ENCODE measurements around the gene NUP188. TPM values are rescaled to one million over a fixed set of nuclear protein-coding genes. Genes with fewer than 3 reads are reported as not detected.

NUP188 gene, protein sequence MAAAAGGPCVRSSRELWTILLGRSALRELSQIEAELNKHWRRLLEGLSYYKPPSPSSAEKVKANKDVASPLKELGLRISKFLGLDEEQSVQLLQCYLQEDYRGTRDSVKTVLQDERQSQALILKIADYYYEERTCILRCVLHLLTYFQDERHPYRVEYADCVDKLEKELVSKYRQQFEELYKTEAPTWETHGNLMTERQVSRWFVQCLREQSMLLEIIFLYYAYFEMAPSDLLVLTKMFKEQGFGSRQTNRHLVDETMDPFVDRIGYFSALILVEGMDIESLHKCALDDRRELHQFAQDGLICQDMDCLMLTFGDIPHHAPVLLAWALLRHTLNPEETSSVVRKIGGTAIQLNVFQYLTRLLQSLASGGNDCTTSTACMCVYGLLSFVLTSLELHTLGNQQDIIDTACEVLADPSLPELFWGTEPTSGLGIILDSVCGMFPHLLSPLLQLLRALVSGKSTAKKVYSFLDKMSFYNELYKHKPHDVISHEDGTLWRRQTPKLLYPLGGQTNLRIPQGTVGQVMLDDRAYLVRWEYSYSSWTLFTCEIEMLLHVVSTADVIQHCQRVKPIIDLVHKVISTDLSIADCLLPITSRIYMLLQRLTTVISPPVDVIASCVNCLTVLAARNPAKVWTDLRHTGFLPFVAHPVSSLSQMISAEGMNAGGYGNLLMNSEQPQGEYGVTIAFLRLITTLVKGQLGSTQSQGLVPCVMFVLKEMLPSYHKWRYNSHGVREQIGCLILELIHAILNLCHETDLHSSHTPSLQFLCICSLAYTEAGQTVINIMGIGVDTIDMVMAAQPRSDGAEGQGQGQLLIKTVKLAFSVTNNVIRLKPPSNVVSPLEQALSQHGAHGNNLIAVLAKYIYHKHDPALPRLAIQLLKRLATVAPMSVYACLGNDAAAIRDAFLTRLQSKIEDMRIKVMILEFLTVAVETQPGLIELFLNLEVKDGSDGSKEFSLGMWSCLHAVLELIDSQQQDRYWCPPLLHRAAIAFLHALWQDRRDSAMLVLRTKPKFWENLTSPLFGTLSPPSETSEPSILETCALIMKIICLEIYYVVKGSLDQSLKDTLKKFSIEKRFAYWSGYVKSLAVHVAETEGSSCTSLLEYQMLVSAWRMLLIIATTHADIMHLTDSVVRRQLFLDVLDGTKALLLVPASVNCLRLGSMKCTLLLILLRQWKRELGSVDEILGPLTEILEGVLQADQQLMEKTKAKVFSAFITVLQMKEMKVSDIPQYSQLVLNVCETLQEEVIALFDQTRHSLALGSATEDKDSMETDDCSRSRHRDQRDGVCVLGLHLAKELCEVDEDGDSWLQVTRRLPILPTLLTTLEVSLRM (N-terminal part only)
- 100 to 1,000 TPM; 136 to 139 TPM for total RNA-seq

DNA sequence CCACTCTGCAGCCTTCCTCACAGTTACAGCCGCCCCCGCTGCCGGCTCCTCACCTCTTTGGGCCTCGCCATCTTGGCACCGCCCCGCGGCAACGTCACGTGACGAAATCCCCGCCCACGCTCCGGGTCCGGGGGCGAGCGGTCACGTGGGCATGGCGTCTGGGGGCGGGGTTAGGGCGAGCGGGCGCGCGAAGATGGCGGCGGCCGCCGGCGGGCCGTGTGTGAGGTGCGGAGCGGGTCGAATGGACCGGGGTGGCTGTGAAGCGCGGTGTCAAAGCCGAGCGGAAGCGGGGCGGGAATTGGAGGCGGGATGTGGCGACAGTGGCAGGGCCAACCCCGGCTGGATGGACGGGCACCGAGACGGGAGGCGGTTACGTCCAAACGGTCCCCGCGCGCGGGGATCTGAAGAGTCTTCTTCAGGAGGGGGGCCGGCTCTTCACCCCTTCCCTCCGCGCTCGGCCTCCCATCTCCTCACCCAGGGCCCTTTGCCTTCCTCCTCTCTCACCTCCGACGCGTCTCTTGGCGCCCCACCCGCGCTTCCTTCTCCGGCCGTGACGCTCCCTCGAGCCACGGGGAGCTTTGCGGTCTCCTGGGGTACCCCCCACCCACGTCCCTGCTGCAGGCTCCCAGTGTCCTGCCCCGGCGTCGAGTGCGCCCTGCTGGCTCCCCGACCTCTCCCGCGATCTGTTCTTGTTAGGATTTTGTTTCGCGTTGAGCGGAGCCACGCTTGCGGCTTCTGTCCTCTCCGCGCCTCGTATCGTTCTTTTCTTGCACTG, at the start of gene NUP188, which contains the start of gene DOLK:
TSS of gene NUP188 (plus strand) at position 173 of the 775 bp plus-strand sequence. CDS start at position 194, 21 bp downstream.
TSS of gene DOLK (minus strand) at position 77 of the 775 bp plus-strand sequence. CDS start 300 bp downstream, outside the sequence.
- ChIA-PET POLR2A (interaction anchor here (0.5 to 1.6 kb wide), 3 partner anchors 57 to 129 kb away, joined by 3 to 5 read pairs (median 3); partner anchors contain the start of genes ENDOG and SPOUT1), CTCF (interaction anchor here (0.5 to 1.6 kb wide), 2 partner anchors 79 to 223 kb away, joined by 3 to 4 read pairs; partner anchors contain the start of gene ZDHHC12)

DNA sequence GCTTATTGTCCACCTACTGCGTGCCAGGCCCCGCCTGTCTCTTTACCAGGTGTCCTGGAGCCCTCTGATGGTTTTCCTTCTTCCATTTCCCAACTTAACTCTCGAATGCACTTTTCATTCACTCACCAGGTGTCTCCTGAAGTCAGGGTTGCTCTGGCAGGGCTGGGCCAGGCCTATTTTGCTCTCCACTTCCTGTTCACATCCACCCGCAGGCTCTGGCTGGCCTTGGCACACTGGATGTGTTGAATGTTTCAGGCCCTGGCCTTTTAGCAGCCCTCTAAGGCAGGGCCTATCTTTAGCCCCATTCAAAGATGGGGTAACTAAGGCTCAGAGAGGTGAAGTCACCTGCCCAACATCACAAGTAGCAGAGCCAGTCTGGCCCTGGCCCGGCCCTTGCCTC, 49.1 kb upstream of the NUP188 start:
- POLR2A ChIA-PET: no interaction called here

DNA sequence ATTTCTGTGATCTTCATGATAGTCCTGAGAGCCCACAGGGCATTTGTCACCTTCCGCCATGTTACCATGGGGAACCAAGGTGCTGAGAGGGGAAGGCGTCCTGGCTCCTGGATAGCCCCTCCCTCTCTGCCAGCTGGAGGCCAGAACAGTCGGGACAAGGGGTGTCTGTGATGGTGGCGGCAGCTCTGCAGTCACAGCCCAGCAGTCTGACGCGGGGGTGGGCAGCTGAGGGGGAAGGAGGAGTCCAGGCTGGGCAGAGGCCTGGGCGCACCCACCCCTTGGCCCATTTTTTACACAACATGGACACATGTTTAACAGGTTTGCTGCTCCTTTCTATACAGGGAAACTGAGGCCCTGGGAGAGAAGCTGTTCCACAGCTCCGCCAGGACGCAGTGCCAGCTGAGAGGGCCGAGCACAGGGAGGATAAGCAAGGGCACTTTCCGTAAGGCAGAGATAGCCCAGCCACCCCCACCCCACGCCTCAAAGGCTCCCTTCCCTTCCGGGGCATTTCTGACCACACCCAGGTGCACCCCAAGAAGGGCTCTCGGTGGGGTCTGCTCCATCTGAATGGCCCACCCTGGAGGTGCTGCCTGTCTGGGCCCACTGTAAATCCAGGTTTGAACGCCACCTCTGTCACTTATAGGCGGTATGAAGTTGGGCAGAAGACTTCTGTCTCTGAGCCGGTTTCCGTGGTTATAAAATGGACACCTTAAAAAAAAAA, 48.5 kb upstream of the NUP188 start:
- CTCF ChIA-PET: no interaction called here
- POLR2A ChIA-PET: no interaction called here

More for the DNA sequence above, 49.1 kb upstream of the NUP188 start:
- CTCF ChIA-PET: no interaction called here

DNA sequence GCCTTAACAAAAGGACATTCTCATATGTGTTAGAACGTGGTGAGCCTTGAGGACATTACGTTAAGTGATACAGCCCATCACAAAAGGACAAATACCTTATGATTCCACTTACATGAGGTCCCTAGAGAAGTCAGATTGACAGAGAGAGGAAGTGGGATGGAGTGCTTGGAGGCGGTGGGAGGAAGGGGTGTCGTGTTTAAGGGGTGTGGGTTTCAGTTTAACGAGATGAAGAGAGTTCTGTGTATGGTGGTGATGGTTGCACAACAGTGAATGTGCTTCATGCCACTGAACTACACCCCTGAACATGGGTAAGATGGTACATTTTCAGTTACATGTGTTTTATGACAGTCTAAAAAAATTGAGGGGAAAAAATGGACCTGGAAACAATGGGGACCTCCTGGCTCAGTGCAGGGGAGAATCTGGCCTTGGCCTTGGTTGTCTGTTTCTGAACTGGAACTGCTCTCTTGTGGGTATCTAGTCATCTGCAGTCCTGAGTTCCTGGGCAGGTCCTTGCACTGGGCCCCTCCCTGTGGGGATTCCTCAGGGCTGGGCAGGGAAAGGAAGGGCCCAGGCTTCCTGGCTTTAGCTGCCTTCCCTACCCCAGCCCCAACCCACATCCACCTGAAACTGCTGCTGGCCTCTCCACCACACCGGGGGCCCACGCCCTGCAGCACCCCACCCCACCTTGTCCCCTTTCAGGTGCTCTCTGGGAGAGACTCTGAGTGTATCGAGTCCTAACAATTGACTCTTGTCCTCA, 47.8 kb upstream of the NUP188 start:
- CTCF ChIA-PET: interaction anchor here (1.2 kb wide), 1 partner anchor 15 kb away, joined by 3 read pairs; no protein-coding TSS in a partner anchor
- POLR2A ChIA-PET: no interaction called here

DNA sequence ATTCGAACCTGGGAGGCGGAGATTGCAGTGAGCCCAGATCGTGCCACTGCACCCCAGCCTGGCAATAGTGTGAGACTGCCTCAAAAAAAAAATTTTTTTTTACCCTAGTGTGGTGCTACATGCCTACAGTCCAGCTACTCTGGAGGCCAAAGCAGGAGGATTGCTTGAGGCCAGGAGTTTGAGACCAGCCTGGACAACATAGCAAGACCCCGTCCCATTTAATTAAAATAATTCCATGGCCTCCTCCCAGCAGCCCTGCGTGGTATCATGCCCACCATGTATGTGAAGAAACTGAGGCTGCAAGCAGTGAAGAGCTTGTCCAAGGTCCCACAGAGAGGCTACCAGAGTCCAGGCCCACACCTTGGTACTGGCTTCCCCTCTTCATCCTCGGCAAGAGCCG, 46.1 kb upstream of the NUP188 start:
- CTCF ChIA-PET: interaction anchor here (0.7 to 1.2 kb wide), 2 partner anchors 17 to 22 kb away, joined by 3 read pairs; no protein-coding TSS in a partner anchor

DNA sequence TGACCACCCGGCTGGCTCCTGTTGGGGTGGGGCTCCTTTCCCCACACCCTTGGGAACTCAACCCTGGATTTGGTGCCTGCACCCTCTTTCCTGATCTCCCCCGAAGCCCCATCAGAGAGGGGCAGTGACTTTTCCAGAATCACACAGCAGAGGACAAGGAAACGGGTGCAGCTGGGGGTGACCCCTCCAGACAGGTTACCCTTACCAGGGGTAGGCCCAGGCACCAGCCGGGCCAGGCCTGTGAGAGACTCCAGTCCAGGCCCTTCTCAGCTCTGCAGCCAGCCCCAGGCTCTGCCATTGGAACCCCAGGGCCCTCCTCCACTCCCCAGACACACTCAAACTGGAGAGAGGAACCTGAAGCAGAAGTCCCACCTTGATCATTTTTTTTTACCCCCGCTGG, 45.7 kb upstream of the NUP188 start:
- ChIA-PET POLR2A (interaction anchor here (0.6 kb wide), 1 partner anchor 339 kb away, joined by 7 read pairs; no protein-coding TSS in a partner anchor), CTCF (interaction anchor here (0.7 kb wide), 1 partner anchor 22 kb away, joined by 3 read pairs; no protein-coding TSS in a partner anchor)

More for the DNA sequence above, 46.1 kb upstream of the NUP188 start:
- POLR2A ChIA-PET: no interaction called here

DNA sequence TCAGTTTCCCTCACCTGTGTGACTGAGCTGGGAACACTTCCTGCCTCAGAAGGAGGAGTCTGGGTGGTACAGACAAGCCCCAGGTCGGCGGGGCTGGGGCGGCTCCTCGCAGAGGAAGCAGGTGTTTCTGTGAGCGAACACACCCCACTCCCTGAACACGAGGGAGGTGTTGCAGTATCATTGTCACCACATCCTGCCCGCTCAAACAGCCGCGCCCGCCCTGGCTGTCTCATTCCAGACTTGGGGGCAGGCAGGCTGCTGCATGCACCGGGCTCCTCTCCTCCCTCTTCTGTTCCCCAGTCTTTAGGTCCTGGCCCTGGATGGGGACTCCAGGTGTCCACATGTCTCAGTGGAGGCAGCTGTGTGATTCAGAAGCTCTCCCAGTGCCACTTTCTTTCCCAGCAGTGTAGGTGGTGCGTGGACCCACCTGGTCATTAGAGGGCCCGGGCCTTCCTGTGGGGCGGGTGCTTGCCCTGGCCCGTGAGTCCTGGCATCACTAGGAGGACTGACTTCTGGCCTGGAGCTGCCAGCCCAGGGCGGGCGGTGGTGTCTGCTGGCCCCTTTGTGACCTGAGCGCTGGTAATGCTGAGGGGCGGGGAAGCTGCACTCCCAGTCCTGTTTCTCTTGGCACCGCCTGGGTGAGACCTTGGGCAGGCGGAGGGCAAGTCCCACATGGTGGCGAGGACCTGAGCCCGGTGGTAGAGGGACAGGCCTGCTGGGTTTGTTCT, 45.0 kb upstream of the NUP188 start:
- POLR2A ChIA-PET: interaction anchor here (0.5 to 0.6 kb wide), 2 partner anchors 23 to 339 kb away, joined by 3 to 7 read pairs; no protein-coding TSS in a partner anchor
- CTCF ChIA-PET: no interaction called here

DNA sequence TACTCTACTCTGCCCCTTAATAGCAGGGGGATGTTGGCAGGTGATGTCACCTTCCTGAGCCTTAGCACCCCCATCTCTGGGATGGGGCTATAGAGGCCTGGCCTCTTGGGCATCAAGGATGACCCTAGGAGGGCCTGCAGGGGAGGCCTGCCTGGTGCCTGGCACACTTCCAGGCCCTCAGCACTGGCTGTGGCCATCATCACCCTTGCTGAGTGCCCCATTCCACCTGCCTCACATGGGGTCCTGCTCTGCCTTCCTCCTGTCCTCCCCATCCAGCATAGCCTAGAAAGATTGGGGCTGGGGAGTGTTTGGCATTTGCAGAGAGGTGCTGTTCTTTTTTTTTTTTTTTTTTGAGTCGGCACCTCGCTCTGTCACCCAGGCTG, 44.4 kb upstream of the NUP188 start:
- POLR2A ChIA-PET: no interaction called here
- CTCF ChIA-PET: no interaction called here

DNA sequence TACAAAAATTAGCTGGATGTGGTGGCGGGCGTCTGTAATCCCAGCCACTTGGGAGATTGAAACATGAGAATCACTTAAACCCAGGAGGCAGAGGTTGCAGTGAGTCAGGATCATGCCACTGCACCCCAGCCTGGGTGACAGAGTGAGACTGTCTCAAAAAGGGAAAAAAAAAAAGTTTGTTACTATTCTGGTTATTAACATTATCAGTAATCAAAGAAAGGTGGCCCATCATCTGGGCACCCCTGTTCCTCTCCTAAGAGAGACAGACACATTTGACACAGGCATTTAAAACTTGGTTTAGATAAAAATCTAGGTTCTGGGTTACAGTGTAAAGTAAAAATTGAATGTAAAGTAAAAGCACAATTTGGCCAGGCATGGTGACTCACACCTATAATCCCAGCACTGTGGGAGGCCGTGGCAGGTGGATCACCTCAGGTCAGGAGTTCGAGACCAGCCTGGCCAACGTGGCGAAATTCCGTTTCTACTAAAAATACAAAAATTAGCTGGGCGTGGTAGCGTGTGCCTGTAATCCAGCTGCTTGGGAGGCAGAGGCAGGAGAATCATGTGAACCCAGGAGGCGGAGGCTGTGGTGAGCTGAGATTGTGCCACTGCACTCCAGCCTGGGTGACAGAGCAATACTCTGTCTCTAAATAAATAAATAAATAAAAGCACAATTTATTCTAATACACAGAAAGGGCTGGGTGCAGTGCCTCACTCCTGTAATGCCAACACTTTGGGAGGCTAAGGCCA, 43.5 kb upstream of the NUP188 start:
- POLR2A ChIA-PET: no interaction called here
- CTCF ChIA-PET: no interaction called here

DNA sequence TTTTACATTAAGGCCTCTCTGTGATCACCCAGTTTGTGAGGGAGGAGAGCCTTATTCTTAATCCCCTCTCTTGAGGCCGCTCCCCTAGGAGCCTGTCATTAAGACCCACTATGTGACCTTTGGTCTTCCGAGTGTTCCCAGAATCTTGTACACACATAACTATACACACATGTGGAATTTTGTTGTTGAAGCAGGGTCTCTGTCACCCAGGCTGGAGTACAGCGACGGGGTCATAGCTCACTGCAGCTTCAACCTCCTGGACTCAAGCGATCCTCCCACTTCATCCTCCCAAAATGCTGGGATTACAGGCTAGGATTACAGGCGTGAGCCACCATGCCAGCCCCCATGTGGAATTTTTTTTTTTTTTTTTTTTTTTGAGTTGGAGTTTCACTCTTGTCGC, 41.5 kb upstream of the NUP188 start:
- POLR2A ChIA-PET: no interaction called here

DNA sequence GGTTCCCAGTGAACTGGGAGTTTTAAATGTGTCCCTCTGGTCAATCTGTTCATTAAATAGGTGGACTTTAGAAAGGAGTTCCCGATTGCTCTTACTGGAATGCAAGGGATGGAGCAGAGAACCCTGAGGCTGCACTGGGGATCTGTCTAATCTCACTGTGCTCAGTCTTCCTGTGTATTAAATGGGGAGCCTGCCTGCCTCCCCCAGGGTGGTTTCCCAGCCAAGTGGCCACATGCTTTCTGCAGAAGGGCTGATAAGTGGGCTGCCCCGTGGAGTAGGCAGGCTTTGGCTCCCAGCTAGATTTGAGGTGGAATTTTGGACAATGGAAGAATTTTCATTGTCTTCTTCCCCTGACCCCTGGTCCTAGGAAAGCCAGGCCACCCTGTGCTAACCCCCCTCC, 40.8 kb upstream of the NUP188 start:
- POLR2A ChIA-PET: no interaction called here

More for the DNA sequence above, 41.5 kb upstream of the NUP188 start:
- CTCF ChIA-PET: interaction anchor here (1.0 kb wide), 1 partner anchor 23 kb away, joined by 3 read pairs; no protein-coding TSS in a partner anchor

DNA sequence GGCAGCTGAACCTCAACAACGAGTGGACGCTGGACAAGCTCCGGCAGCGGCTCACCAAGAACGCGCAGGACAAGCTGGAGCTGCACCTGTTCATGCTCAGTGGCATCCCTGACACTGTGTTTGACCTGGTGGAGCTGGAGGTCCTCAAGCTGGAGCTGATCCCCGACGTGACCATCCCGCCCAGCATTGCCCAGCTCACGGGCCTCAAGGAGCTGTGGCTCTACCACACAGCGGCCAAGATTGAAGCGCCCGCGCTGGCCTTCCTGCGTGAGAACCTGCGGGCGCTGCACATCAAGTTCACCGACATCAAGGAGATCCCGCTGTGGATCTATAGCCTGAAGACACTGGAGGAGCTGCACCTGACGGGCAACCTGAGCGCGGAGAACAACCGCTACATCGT, 39.1 kb upstream of the NUP188 start:
- CTCF ChIA-PET: interaction anchor here (1.0 to 1.8 kb wide), 2 partner anchors 19 kb away, joined by 4 to 6 read pairs; no protein-coding TSS in a partner anchor
- POLR2A ChIA-PET: interaction anchor here (0.6 kb wide), 1 partner anchor 242 kb away, joined by 4 read pairs; no protein-coding TSS in a partner anchor

More for the DNA sequence above, 40.8 kb upstream of the NUP188 start:
- CTCF ChIA-PET: interaction anchor here (0.6 kb wide), 1 partner anchor 188 kb away, joined by 5 read pairs; no protein-coding TSS in a partner anchor

DNA sequence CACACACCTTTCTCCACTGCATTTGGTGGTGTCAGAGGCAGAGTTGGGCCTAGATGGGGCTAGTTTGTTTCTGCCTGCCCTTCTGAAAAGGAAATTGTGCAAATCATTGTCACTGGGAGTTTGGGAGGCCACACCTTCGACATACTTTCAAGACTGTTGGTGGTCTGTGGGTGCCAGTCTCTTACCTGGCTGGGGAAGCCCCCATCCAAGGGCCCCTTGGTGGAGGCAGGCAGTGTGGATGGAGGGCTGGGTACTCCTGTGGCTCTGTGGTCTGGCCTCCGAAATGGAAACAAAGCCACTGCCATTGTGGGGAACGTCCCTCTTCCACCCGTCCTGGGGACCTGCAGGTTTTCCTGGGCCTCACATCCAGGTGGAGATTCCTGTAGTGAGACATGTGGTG, 37.6 kb upstream of the NUP188 start:
- CTCF ChIA-PET: interaction anchor here (0.5 to 1.8 kb wide), 2 partner anchors 18 to 121 kb away, joined by 3 to 6 read pairs; no protein-coding TSS in a partner anchor
- POLR2A ChIA-PET: no interaction called here

DNA sequence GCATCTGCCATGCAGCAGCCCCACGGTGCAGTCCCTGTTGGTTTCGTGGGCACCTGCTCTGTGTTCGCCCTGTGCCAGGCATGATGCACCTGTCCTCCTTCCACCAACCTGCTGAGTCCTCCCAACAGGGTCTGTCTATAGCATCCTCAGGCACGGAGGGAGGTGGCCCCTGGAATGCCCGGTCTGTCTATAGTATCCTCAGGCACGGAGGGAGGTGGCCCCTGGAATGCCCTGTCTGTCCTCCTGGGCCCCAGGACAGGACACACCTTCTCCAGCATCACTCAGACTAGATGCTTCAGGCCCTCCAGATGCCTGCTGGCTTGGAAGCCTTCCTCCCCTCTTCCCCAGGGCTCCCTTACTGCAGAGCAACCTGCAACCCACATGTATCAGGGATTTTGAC, 36.6 kb upstream of the NUP188 start:
- ChIA-PET CTCF (no interaction called here), POLR2A (no interaction called here)

DNA sequence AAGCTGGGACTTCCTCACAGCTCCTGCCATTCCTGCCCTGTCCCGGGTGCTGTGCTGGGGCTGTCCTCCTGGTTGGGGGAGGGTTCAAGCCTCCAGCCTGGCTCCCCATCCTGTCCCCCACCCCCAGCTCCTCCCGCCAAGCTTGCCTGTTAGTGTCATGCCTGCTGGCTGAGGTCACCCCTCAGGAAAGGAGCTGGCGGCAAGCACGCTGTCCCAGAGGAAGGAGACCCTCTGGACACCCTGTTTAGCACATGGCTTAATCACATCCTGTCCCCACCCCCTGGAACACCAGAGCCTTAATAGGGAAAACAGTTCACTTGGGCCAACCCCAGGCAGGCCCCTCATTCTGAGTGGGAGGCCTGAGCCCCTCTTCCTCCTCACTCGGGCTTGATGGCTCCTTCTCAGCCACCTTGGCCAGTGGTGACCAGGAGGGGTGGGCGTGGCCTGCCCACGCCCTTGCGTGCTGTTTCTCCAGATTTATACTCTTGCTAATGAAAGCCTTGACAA, 35.9 kb upstream of the NUP188 start:
- CTCF ChIA-PET: interaction anchor here (1.2 to 1.4 kb wide), 2 partner anchors 11 to 17 kb away, joined by 3 to 5 read pairs; no protein-coding TSS in a partner anchor
- POLR2A ChIA-PET: no interaction called here
